Transverse colon (tissue), 4 donors: Measurements from ENCODE around the gene YBX2. TPM values are rescaled to one million over a fixed set of nuclear protein-coding genes. Genes with fewer than 3 reads are reported as not detected.

Source experiments
- DNase-seq: peaks from one replicate; pipeline ENCODE4 v3.0.0-alpha.2; 2019
- H3K27ac ChIP-seq, 4 donors: fragments of 200-600 bp; sonication (generic); 2 replicates each; pipeline ENCODE4 v1.5.1; 2016 to 2018; ENCODE audit warnings: inconsistent platforms in 4 of 4
- H3K27me3 ChIP-seq: fragments of 200-600 bp; sonication (generic); 2 replicates; pipeline ENCODE4 v1.5.1; 2017; ENCODE audit warnings: inconsistent platforms
- H3K36me3 ChIP-seq, 4 donors: fragments of 200-600 bp; sonication (generic); 2 replicates each; pipeline ENCODE4 v1.5.1; 2017 to 2019; ENCODE audit warnings: inconsistent platforms in 4 of 4
- H3K4me1 ChIP-seq, 4 donors: fragments of 200-600 bp; sonication (generic); 2 replicates each; pipeline ENCODE4 v1.5.1; 2017 to 2020; ENCODE audit warnings: inconsistent platforms in 4 of 4
- H3K4me3 ChIP-seq, 4 donors: fragments of 200-600 bp; sonication (generic); 1 replicate in 1 of 4; 2 replicates in 3 of 4; pipeline versions ENCODE4 v1.5.1 to v1.6.1; 2017 to 2019; ENCODE audit warnings: inconsistent platforms in 4 of 4
- H3K9me3 ChIP-seq, 2 donors: fragments of 200-600 bp; sonication (generic); 2 replicates each; pipeline ENCODE4 v1.5.1; 2017 to 2019; ENCODE audit warnings: inconsistent platforms in 2 of 2
- CTCF ChIP-seq, 5 experiments: fragments of 200-600 bp in 3 of 5; fragments of 450-650 bp in 2 of 5; sonication (generic) in 3 of 5; IDR thresholded peaks; 1 replicate in 2 of 5; 2 replicates in 3 of 5; pipeline ENCODE4 v1.5.1; 2016 to 2017; ENCODE audit warnings: antibody characterized with exemption in 5 of 5, inconsistent platforms in 3 of 5, mild to moderate bottlenecking in 2 of 5, moderate library complexity in 1 of 5
- EP300 ChIP-seq: sonication (generic); formaldehyde crosslinking; IDR thresholded peaks from one replicate; pipeline ENCODE4 v1.6.1; 2017; ENCODE audit warnings: antibody characterized with exemption, low read depth
- POLR2A ChIP-seq: fragments of 450-650 bp; IDR thresholded peaks from one replicate; pipeline ENCODE4 v1.6.1; 2016; ENCODE audit warnings: antibody characterized with exemption, mild to moderate bottlenecking, moderate library complexity
- POLR2AphosphoS5 ChIP-seq, 3 donors: sonication (generic); formaldehyde crosslinking; IDR thresholded peaks; one replicate each; pipeline ENCODE4 v1.6.1; 2016; ENCODE audit warnings: antibody characterized with exemption in 3 of 3
- WGBS, 2 donors: methylation state at CpG; one replicate each; pipeline ENCODE4 v1.1.5; 2018; ENCODE audit warnings: low coverage in 1 of 2; 5-methylcytosine and 5-hydroxymethylcytosine counted together
- in situ Hi-C, 4 donors: fragments of 200-750 bp; cut with MboI; loops; one replicate each; pipeline versions ENCODE4 v1.15.0 to v1.15.1; 2017; ENCODE audit warnings: low sequenced_read_pairs in 3 of 4, low pct_ligation_motif_present in 1 of 4, low pct_unique_long_range_greater_than_20kb in 1 of 4
- intact Hi-C: fragments of 100-400 bp; cut with DNase I; formaldehyde crosslinking; loops from one replicate; pipeline ENCODE4 v1.15.1; 2023; ENCODE audit warnings: low total_unique reads
- total RNA-seq, 4 donors: library from RNA; depleted of rRNA; stranded (reverse); fragments of >200 nt; gene quantifications; one replicate each; pipeline ENCODE4 v1.1.0, GENCODE V29; 2016

The YBX2 gene
- total RNA-seq, 4 donors from 2014 or later = 23.1 to 151 (median 43.4) TPM

GRCh38 chr17:7323731-7324437 lies 29.4 kb upstream of the YBX2 start:
- no peak for TF ChIP-seq POLR2A
- TF ChIP-seq CTCF (IDR thresholded peaks at IDR 0.05) = peak; percentile 78 to 91 (median 87)
- TF ChIP-seq EP300 = no peak
- H3K4me1 ChIP-seq = peaks cover 3 to 12% (median 7%) of the 10 kb centered on the region in 4 donors
- H3K27ac ChIP-seq = no peak overlapping the region
- intact Hi-C loops = no loop called here
- in situ Hi-C loops = no loop called here
- no peaks in the 10 kb centered on the region for H3K9me3 ChIP-seq
- H3K4me3 ChIP-seq = no peak overlapping the region
- H3K27me3 ChIP-seq = no peaks in the 10 kb centered on the region
- WGBS, 2 donors = 66% methylated on average over 39 of the region's 39 CpGs; no CpG with 5 or more reads in 1 of the 2 donors
- peak; percentile 65 for DNase-seq
- peaks cover 0 to 23% (median 6%) of the 10 kb centered on the region in 4 donors for H3K36me3 ChIP-seq

GRCh38 chr17:7322520-7323194 lies 28.2 kb upstream of the YBX2 start:
- DNase-seq = no peak
- no peaks in the 10 kb centered on the region for H3K27me3 ChIP-seq
- no peak overlapping the region for H3K27ac ChIP-seq
- 95% methylated on average over 22 of the region's 22 CpGs; no CpG with 5 or more reads in 1 of the 2 donors for WGBS, 2 donors
- H3K4me3 ChIP-seq = no peak overlapping the region
- peaks cover 0 to 1% (median 0%) of the 10 kb centered on the region in 4 donors for H3K4me1 ChIP-seq
- TF ChIP-seq CTCF (IDR thresholded peaks at IDR 0.05) (no peak), POLR2A (no peak), POLR2AphosphoS5 (IDR thresholded peaks at IDR 0.05) (no peak), EP300 (no peak)
- H3K36me3 ChIP-seq = peaks cover 0 to 23% (median 7%) of the 10 kb centered on the region in 4 donors
- H3K9me3 ChIP-seq = no peaks in the 10 kb centered on the region
- in situ Hi-C loops = no loop called here
- intact Hi-C loops = no loop called here

GRCh38 chr17:7321466-7321865 lies 27.0 kb upstream of the YBX2 start:
- intact Hi-C loops = no loop called here
- Histone ChIP-seq H3K27me3 (no peaks in the 10 kb centered on the region), H3K4me3 (no peak overlapping the region), H3K9me3 (no peaks in the 10 kb centered on the region), H3K36me3 (peaks cover 0 to 23% (median 10%) of the 10 kb centered on the region in 4 donors), H3K27ac (no peak overlapping the region), H3K4me1 (no peaks in the 10 kb centered on the region)
- TF ChIP-seq POLR2A = no peak
- no peak for TF ChIP-seq CTCF (IDR thresholded peaks at IDR 0.05)
- TF ChIP-seq EP300 = no peak
- no peak for TF ChIP-seq POLR2AphosphoS5 (IDR thresholded peaks at IDR 0.05)
- WGBS, 2 donors = 80 to 95% methylated on average over 2 to 14 of the region's 15 CpGs
- in situ Hi-C loops = no loop called here
- no peak for DNase-seq

GRCh38 chr17:7318121-7318860 lies 23.9 kb upstream of the YBX2 start:
- intact Hi-C loops = no loop called here
- WGBS, 2 donors = 40 to 88% methylated on average over 1 to 11 of the region's 13 CpGs
- H3K4me3 ChIP-seq = no peak overlapping the region
- in situ Hi-C loops = no loop called here
- DNase-seq = no peak
- no peaks in the 10 kb centered on the region for H3K9me3 ChIP-seq
- H3K4me1 ChIP-seq = peaks cover 11 to 23% (median 16%) of the 10 kb centered on the region in 4 donors
- peaks cover 0 to 25% (median 9%) of the 10 kb centered on the region in 4 donors for H3K36me3 ChIP-seq
- H3K27me3 ChIP-seq = no peaks in the 10 kb centered on the region
- TF ChIP-seq POLR2AphosphoS5 (IDR thresholded peaks at IDR 0.05) = no peak
- no peak overlapping the region for H3K27ac ChIP-seq
